ENCODE data around the gene NDUFS2. TPM values are rescaled to one million over a fixed set of nuclear protein-coding genes. Genes with fewer than 3 reads are reported as not detected.

Gene NDUFS2
- total RNA-seq, 2 experiments from 2014 or later = 126 to 130 TPM

- peaks cover 50% of the 10 kb centered on the region for H3K27me3 Mint-ChIP-seq (ENCODE audit: low read depth)
- H3K4me3 Mint-ChIP-seq = no peak overlapping the region
- intact Hi-C loops (cut with micrococcal nuclease) = no loop called here
- no peak overlapping the region for H3K27ac Mint-ChIP-seq
- H3K9me3 Mint-ChIP-seq = peaks cover 15% of the 10 kb centered on the region
- H3K4me1 Mint-ChIP-seq (ENCODE audit: low read depth) = peaks cover 9% of the 10 kb centered on the region
- CTCF ChIA-PET = interaction anchor here (0.6 to 1.2 kb wide), 2 partner anchors 13 to 247 kb away, joined by 3 to 4 read pairs; no protein-coding TSS in a partner anchor
- DNase-seq = no peak
- H3K36me3 Mint-ChIP-seq (ENCODE audit: low read depth) = peaks cover 14% of the 10 kb centered on the region
Measured at GRCh38 chr1:161260376-161261260, 58.5 kb downstream of the NDUFS2 start.

- DNase-seq = no peak
- Mint-ChIP-seq H3K36me3 (ENCODE audit: low read depth) (peaks cover 12% of the 10 kb centered on the region), H3K27me3 (ENCODE audit: low read depth) (peaks cover 50% of the 10 kb centered on the region), H3K9me3 (peaks cover 15% of the 10 kb centered on the region), H3K4me3 (no peak overlapping the region), H3K27ac (no peak overlapping the region), H3K4me1 (ENCODE audit: low read depth) (peaks cover 9% of the 10 kb centered on the region)
- intact Hi-C loops (cut with micrococcal nuclease) = no loop called here
- CTCF ChIA-PET = interaction anchor here (1.2 kb wide), 1 partner anchor 12 kb away, joined by 3 read pairs; no protein-coding TSS in a partner anchor
Measured at GRCh38 chr1:161261261-161262235, 59.4 kb downstream of the NDUFS2 start.

Small RNAs within 50 kb of the gene (microRNA-seq; reads per million reads assigned to microRNA genes)
- gene MIR5187 (ENCODE audit: borderline microRNAs expressed, borderline replicate concordance) = not detected

Other genes with a start within 250 kb of the NDUFS2 start
- gene ITLN2, start 247.6 kb upstream of the NDUFS2 start, total RNA-seq = not detected
- 10 to 100 TPM; 26.0 to 26.9 TPM for gene F11R, start 181.2 kb upstream of the NDUFS2 start, total RNA-seq
- gene TSTD1, start 163.4 kb upstream of the NDUFS2 start, total RNA-seq = 10 to 100 TPM; 50.3 to 51.5 TPM
- gene USF1, start 156.4 kb upstream of the NDUFS2 start, total RNA-seq = 10 to 100 TPM; 43.7 to 44.2 TPM
- 100 to 1,000 TPM; 104 to 106 TPM for gene ARHGAP30, start 132.5 kb upstream of the NDUFS2 start, total RNA-seq
- gene NECTIN4, start 112.8 kb upstream of the NDUFS2 start, total RNA-seq = not detected
- gene KLHDC9, start 104.0 kb upstream of the NDUFS2 start, total RNA-seq = under 1 TPM; 0.33 to 0.57 TPM
- gene PFDN2, start 84.3 kb upstream of the NDUFS2 start, total RNA-seq = 100 to 1,000 TPM; 179 to 183 TPM
- gene NIT1, start 84.3 kb upstream of the NDUFS2 start, total RNA-seq = 10 to 100 TPM; 59.1 to 63.1 TPM
- gene DEDD, start 69.7 kb upstream of the NDUFS2 start, total RNA-seq = 10 to 100 TPM; 29.7 to 34.0 TPM
- 10 to 100 TPM; 89.4 to 94.9 TPM for gene UFC1, start 48.4 kb upstream of the NDUFS2 start, total RNA-seq
- gene USP21, start 42.9 kb upstream of the NDUFS2 start, total RNA-seq = 10 to 100 TPM; 35.7 to 36.1 TPM
- 10 to 100 TPM; 24.9 to 26.0 TPM for gene PPOX, start 35.9 kb upstream of the NDUFS2 start, total RNA-seq
- gene B4GALT3, start 24.9 kb upstream of the NDUFS2 start, total RNA-seq = 10 to 100 TPM; 45.7 to 49.0 TPM
- gene ADAMTS4, start 3.3 kb upstream of the NDUFS2 start, total RNA-seq = 10 to 100 TPM in 1 of 2 experiments, 1 to 10 TPM in 1; 6.5 to 10.6 TPM
- gene FCER1G, start 12.9 kb downstream of the NDUFS2 start, total RNA-seq = 1 to 10 TPM in 1 of 2 experiments, under 1 TPM in 1; 0.74 to 1.6 TPM
- gene APOA2, start 21.3 kb downstream of the NDUFS2 start, total RNA-seq = not detected
- 10 to 100 TPM; 13.2 to 14.3 TPM for gene TOMM40L, start 23.7 kb downstream of the NDUFS2 start, total RNA-seq
- not detected for gene NR1I3, start 35.8 kb downstream of the NDUFS2 start, total RNA-seq
- under 1 TPM; 0.24 to 0.37 TPM for gene PCP4L1, start 56.4 kb downstream of the NDUFS2 start, total RNA-seq
- 1 to 10 TPM; 4.4 to 5.9 TPM for gene MPZ, start 107.6 kb downstream of the NDUFS2 start, total RNA-seq
- 100 to 1,000 TPM; 201 TPM for gene SDHC, start 112.0 kb downstream of the NDUFS2 start, total RNA-seq
- not detected for gene CFAP126, start 165.5 kb downstream of the NDUFS2 start, total RNA-seq

Measured in activated naive CD4-positive, alpha-beta T cell treated with anti-CD3 and anti-CD28 coated beads for 36 hours (primary cell).